ENCODE results near the gene FAM181B. TPM values are rescaled to one million over a fixed set of nuclear protein-coding genes. Genes with fewer than 3 reads are reported as not detected.
"Not testable (repeated sequence)": the region's sequence is repeated elsewhere in the genome, so short reads cannot be mapped to it uniquely, and the experiment has no call there.

Gene FAM181B
- polyA plus RNA-seq, 2 of the 4 experiments (the other 2 are of a cell fraction), result 0.01 TPM; not detected in 1

DNA sequence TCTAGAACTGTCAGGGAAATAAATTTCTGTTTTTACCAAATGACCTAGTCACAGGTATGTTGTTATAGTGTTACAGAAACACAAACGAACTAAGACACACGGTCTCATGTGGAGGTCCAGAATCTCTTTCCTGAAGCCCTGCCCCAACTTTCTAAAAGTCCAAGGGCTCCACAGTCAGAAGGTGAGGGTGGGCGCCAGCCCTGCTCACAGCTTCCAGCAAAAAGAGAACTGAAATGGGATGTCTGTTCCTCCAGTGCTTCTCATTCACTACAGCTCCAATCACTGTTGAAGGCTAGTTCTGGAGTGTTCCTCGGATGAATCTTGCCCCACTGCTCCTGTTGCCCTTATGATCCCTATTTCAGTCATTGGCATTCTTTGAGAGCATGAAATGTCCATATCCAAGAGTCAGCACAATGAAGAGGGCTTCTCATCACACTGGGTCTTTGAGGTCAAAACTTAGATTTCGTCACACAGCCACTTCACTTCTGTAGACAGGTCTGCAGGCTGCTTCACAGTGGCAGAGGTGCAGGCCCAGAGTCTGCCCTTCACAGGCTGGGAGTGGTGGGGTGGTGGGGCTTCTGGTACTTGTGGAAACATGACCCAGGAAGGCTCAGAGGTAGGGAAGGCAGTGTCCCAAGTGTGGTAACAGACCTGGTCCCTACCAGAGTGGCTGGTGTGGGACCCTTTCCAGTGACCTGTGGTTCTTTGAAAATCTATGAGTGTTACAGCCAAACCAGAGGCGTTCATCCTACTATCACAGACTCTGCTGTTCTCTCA is 34.9 kb downstream of the FAM181B start:
- WGBS (ENCODE audit: missing lambda C conversion rate), result 9% methylated on average over 6 of the region's 6 CpGs
- TF ChIP-seq CHD4 (IDR thresholded peaks at IDR 0.05; ENCODE audit: borderline replicate concordance) (no peak), JUN (IDR thresholded peaks at IDR 0.05) (no peak), REST (IDR thresholded peaks at IDR 0.05) (no peak), EHF (CRISPR knock-in tag; IDR thresholded peaks at IDR 0.05) (no peak), MYC (IDR thresholded peaks at IDR 0.05; ENCODE audit: borderline replicate concordance, low read length) (no peak), EHMT2 (IDR thresholded peaks at IDR 0.05; ENCODE audit: low read depth) (no peak), MAZ (IDR thresholded peaks at IDR 0.05; ENCODE audit: borderline replicate concordance, low read depth, low read length) (no peak), KDM5A (IDR thresholded peaks at IDR 0.05) (no peak), NPAS2 (CRISPR knock-in tag; IDR thresholded peaks at IDR 0.05; ENCODE audit: borderline replicate concordance) (no peak)
- Histone ChIP-seq H3K4me3 (no peak overlapping the region), H3K9me3 (no peaks in the 10 kb centered on the region), H3K4me2 (no peak overlapping the region), H3K4me1 (no peaks in the 10 kb centered on the region), H3K27ac (no peak overlapping the region)
- ChIA-PET POLR2A (no interaction called here), CTCF (interaction anchor here (1.3 to 3.8 kb wide), 2 partner anchors 9 to 13 kb away, joined by 4 to 19 read pairs; no protein-coding TSS in a partner anchor)
- ATAC-seq (no peak), DNase-seq (ENCODE audit: low read depth in 1 of 2, low spot score in 1 of 2) (no peak), FAIRE-seq (no peak)

DNA sequence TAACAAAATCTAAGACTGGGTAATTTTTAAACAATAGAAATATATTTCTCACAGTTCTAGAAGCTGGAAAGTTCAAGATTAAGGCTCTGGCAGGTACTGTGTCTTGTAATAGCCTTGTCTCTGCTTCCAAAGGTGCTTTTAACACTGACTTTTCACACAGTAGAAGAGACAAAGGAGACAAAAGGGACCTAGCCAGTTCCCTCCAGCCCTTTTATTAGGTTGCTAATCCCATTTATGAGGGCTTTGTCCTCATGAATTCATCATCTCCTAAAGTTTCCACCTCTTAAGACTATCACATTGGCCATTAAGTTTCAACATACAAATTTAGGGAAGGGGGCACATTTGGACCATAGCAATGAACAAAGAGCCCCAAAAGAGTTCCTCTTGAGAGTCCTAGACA is 40.7 kb downstream of the FAM181B start:
- H3K4me2 ChIP-seq, result no peak overlapping the region
- DNase-seq (ENCODE audit: low read depth in 1 of 2, low spot score in 1 of 2), result no peak
- no peaks in the 10 kb centered on the region for H3K4me1 ChIP-seq
- CTCF ChIA-PET, result no interaction called here
- POLR2A ChIA-PET, result no interaction called here
- FAIRE-seq, result no peak
- no peak overlapping the region for H3K27ac ChIP-seq
- H3K9me3 ChIP-seq, result no peaks in the 10 kb centered on the region
- no peak for ATAC-seq
- TF ChIP-seq ZC3H11A (IDR thresholded peaks at IDR 0.05) (no peak), NFE2L2 (conservative IDR thresholded peaks at IDR 0.05; ENCODE audit: low read length) (no peak), ZNF302 (CRISPR knock-in tag; IDR thresholded peaks at IDR 0.05) (no peak), NPAS2 (CRISPR knock-in tag; IDR thresholded peaks at IDR 0.05; ENCODE audit: borderline replicate concordance) (no peak), RNF2 (IDR thresholded peaks at IDR 0.05; ENCODE audit: borderline replicate concordance, low read depth) (no peak), REST (IDR thresholded peaks at IDR 0.05) (no peak), PHF8 (IDR thresholded peaks at IDR 0.05; ENCODE audit: borderline replicate concordance, low read depth) (no peak), NR3C1 (IDR thresholded peaks at IDR 0.05) (no peak), RCOR1 (IDR thresholded peaks at IDR 0.05; ENCODE audit: low read depth, low read length) (no peak), CBX8 (IDR thresholded peaks at IDR 0.05) (no peak)
- TF ChIP-seq, protein P1, sequence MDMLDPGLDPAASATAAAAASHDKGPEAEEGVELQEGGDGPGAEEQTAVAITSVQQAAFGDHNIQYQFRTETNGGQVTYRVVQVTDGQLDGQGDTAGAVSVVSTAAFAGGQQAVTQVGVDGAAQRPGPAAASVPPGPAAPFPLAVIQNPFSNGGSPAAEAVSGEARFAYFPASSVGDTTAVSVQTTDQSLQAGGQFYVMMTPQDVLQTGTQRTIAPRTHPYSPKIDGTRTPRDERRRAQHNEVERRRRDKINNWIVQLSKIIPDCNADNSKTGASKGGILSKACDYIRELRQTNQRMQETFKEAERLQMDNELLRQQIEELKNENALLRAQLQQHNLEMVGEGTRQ (IDR thresholded peaks at IDR 0.05), result no peak
- no peak overlapping the region for H3K4me3 ChIP-seq

DNA sequence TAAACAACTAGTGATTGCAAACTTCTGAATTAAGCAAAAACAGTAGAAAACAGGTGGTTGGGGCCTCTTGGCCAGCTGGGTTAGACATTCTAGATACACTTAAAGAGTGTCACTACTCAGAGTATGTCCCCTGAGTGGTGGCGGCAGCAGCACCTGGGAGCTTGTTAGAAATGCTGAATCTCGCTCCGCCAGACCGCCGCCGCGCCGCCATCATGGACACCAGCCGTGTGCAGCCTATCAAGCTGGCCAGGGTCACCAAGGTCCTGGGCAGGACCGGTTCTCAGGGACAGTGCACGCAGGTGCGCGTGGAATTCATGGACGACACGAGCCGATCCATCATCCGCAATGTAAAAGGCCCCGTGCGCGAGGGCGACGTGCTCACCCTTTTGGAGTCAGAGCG is 44.3 kb downstream of the FAM181B start:
- H3K9me3 ChIP-seq; H3K27ac ChIP-seq; H3K4me3 ChIP-seq; H3K4me1 ChIP-seq; DNase-seq (ENCODE audit: low read depth in 1 of 2, low spot score in 1 of 2); POLR2A ChIA-PET; H3K4me2 ChIP-seq; ATAC-seq; FAIRE-seq: not testable (repeated sequence)
- CTCF ChIA-PET, result interaction anchor here (1.6 kb wide), 1 partner anchor 10 kb away, joined by 4 read pairs; no protein-coding TSS in a partner anchor
- 72% methylated on average over 23 of the region's 23 CpGs for WGBS (ENCODE audit: missing lambda C conversion rate)
